Right ventricle myocardium inferior (tissue), 1 donor: ENCODE measurements around the gene PRKN. TPM values are rescaled to one million over a fixed set of nuclear protein-coding genes. Genes with fewer than 3 reads are reported as not detected.

Experiments used
- ATAC-seq: fragments of 200-7000 bp; cut with Tn5 transposase; one replicate; pipeline ENCODE4 v1.9.1; 2020; ENCODE audit warnings: mild to moderate bottlenecking, moderate library complexity
- DNase-seq: peaks from one replicate; pipeline ENCODE4 v3.0.0; 2021; ENCODE audit errors: missing footprints
- intact Hi-C: fragments of 100-400 bp; cut with DNase I; formaldehyde crosslinking; loops from one replicate; pipeline ENCODE4 v1.11.0; 2022
- total RNA-seq: library from RNA; stranded (reverse); fragmentation: NEBNext Ultra II Directional; extraction: Animal tissue kit (Norgen Biotek cat#: 25700); gene quantifications from one replicate; pipeline ENCODE4 v1.2.1, GENCODE V29; 2021
- donor health status: DM: no; HTN: yes; CAD: no; lungs with severe emphysema.

The PRKN gene
- total RNA-seq, 1 donor from 2014 or later, result 19.5 TPM

DNA sequence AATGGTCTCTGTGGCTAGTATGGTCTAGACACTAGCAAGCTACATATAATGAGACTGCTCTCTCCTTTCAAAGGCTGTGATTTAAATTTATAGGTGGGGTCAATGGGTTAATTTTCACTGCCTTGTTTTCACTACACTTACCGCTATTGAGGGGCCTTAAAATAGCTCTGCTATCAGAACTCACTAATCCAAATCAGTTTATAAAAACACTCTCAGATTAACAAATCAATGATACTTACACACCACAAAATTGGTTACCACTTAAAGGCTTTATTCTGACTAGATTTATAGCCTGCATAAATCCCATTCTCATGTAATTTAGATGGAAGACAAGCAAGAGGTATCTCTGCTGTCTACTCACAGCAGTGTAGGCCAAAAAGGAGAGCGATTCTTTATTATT lies 1140.7 kb downstream of the PRKN start:
- ATAC-seq (no peak), DNase-seq (no peak)
- intact Hi-C loops, result no loop called here

GRCh38 chr6:161584621-161585340 lies 1142.8 kb downstream of the PRKN start:
- intact Hi-C loops, result no loop called here
- no peak for ATAC-seq
- no peak for DNase-seq

DNA sequence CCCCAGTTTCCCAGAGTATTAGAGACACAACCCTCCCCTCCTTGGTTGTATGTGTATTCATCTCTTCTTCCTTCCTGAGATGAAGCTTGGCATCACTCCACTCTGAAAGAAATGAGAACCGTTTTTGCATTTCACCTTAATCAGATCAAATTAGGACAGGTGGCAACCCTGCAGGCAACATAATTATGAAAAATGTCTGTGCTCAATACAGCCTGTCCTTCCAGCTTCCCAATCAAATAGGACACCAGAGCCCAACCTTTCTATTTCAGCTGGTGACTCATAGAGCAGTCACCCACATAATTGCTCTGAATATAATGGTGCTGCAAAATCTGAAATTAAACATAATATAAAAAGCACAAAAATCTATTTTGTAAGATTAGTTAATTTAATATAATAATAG lies 1143.5 kb downstream of the PRKN start:
- intact Hi-C loops, result no loop called here
- ATAC-seq, result no peak
- no peak for DNase-seq

GRCh38 chr6:161583584-161583983 lies 1144.0 kb downstream of the PRKN start:
- DNase-seq, result no peak
- ATAC-seq, result no peak
- intact Hi-C loops, result no loop called here

DNA sequence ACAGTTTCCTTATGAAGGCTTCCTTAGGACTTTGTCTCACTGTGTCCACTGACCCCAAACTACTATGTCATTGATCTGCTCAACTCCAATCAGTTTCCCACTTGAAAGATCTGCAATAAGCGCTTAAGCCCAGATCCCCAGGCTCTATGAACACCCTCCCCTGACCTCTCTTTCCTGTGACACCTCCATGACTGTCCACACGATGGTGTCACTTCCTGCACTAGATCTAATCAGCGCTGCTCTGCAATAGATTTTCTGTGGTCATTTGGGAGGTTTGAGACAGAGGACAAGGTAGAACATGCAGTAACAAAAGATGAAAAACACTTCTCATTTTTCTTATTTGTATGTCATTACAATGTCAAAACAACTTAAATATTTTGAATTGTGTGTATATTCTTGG lies 1149.1 kb downstream of the PRKN start:
- ATAC-seq (no peak), DNase-seq (no peak)
- intact Hi-C loops, result no loop called here

DNA sequence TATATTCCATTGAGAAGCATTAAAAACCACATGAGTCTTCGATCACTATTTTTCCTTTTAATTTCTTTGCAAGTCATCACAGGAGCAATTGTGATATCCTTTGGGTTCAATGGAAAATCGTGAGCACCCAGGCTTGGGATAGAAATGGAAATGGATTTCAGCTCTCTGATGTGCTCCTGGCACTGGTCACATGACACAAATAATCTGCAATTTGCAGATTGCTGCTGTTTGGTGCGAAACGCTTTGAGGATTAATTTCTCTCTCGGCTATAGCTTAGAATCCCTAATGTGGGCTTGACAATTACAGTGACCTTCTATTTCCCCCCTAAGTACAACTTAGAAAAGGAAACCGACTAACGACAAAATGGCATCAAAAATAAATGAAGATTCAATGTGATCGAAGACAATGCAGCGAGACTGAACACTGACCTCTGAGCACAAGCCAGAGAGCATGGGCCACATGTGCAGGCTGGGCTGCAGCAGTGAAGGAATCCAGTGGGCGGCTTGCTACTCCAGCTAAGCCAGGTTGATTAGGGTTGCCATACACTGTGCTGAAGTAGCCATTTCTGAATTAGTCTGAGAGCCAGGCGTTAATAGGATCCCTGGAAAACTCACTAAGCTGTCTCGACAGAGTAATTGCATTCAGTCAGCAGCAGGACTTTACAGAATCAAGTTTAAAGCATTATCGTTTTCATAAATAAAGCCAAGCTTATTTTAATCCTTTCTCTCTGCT lies 1151.9 kb downstream of the PRKN start:
- ATAC-seq, result no peak
- intact Hi-C loops, result no loop called here

DNA sequence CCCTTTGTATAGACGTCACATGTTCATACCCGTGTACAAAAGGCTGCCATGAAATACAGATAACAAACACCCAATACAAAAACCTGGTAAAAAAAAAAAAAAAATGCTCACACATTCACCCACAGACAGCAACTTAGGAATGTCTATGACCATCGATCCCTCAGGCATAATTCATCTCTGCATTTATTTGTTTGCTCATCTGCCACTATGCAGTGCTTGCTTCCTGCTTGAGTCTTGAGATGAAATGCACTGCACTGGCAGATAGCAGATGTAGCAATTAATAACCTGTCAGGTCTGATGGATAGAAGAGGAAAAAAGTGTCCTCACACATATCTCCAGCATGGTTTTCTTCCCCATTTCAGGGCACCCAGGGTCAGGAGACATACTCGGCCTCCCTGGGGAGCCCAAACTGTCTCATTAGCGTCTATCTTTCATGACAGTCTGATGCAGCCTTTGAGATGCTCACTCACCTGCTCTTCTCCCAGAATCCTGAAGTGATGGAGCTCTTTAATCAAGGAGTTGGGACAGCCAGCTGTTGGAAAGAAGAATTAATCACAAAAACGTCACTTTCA lies 1158.6 kb downstream of the PRKN start:
- intact Hi-C loops, result no loop called here
- DNase-seq, result no peak
- no peak for ATAC-seq

More for the DNA sequence above, 1151.9 kb downstream of the PRKN start:
- DNase-seq, result no peak

- intact Hi-C loops, result no loop called here
- no peak for DNase-seq
- no peak for ATAC-seq
Observed at GRCh38 chr6:161564952-161565351, 1162.6 kb downstream of the PRKN start.

DNA sequence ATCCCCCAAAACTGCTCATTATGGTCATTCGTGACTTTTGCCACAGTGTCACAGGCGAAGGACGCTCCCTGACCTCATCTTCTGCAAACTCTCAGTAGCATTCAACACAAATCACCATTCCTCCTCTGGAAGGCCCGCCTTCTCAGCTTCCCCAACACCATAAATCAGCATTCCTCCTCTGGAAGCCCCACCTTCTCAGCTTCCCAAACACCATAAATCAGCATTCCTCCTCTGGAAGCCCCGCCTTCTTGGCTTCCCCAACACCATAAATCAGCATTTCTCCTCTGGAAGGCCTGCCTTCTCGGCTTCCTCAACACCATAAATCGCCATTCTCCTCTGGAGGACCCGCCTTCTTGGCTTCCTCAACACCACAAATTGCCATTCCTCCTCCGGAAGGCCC lies 1165.7 kb downstream of the PRKN start:
- ATAC-seq, result no peak

GRCh38 chr6:161557333-161558107 lies 1170.0 kb downstream of the PRKN start:
- ATAC-seq, result no peak
- intact Hi-C loops, result no loop called here
- no peak for DNase-seq

More for the DNA sequence above, 1165.7 kb downstream of the PRKN start:
- intact Hi-C loops, result no loop called here
- no peak for DNase-seq

GRCh38 chr6:161554883-161555282 lies 1172.7 kb downstream of the PRKN start:
- DNase-seq (no peak), ATAC-seq (no peak)
- intact Hi-C loops, result no loop called here

DNA sequence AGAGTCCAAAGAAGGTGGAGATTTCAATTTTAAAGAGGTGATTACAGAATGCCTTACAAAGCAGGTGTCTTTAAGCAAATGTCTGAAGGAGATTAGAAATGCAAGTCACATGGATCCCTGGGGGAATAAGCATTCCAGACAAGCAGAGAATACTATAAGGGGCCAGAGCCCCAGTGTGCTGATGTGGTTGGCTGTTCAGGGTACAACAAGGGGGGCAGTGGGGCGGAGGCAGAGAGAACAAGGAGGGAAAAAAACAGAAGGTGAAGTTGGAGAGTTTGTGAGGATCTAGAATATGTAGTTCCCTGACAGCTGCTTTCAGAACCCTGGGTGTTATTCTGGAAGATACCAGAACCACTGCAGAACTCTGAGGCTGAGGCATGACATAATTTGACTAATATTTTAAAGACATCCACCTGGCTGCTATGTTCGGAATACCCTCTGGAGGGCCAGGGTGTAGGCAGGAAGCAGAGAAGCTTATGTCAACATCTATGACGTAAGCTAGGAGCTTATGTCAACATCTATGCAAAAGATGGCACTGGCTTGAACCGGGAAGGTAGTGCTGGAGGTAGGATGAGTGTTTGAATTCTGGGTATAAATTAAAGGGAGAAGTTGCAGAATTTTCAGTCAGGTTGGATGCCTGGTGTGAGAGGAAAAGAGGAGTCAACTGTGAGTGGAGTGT lies 1177.5 kb downstream of the PRKN start:
- no peak for DNase-seq
- no peak for ATAC-seq
- intact Hi-C loops, result no loop called here

DNA sequence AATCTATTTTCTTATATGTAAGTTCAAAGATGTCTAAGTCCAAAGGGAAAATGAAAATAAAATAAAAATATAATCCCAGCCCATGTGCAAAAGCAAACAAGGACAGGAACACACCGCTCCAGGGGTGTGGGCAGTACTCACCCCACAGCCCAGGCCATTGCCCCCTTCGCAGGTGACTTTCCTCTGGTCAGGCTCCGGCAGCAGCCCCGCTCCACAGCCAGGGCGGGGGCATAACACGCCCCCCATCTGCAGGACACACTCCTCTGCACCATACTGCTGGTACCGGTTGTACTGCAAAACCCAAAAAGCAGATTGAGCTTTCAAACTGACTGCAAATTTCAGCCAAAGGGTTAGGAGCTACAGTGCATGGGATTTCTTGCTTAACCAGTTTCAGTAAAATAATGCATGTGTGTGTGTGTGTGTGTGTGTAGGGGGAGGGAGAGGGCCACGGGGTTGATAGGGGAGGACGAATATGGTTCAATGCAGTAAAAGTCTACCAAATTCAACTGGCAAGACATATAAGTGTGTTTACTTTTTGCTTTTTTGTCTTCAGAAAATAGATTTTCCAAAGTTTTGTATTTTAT lies 1178.8 kb downstream of the PRKN start:
- no peak for DNase-seq
- no peak for ATAC-seq
- intact Hi-C loops, result no loop called here

- intact Hi-C loops, result no loop called here
- DNase-seq (no peak), ATAC-seq (no peak)
Observed at GRCh38 chr6:161547617-161548016, 1179.9 kb downstream of the PRKN start.

DNA sequence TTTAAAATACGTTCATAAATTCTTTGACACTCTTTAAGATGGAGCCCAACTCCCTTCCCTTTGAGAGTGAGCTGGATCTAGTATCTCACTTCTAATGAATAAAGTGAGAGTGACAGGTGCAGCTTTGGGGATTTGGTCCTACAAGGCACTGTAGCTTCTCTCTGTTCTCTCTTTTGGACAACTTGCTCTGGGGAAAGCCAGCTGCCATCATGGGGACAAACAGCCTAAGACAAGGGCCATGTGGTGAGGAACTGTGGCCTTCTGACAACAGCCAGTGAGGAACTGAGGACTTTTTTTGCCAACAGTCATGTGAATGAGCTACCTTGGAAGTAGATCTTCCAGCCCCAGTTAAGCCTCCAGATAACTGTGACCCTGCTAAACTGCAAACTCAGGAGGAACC lies 1180.9 kb downstream of the PRKN start:
- intact Hi-C loops, result no loop called here

GRCh38 chr6:161545741-161546140 lies 1181.8 kb downstream of the PRKN start:
- intact Hi-C loops, result no loop called here
- ATAC-seq (no peak), DNase-seq (no peak)

More for the DNA sequence above, 1180.9 kb downstream of the PRKN start:
- no peak for DNase-seq
- ATAC-seq, result no peak

DNA sequence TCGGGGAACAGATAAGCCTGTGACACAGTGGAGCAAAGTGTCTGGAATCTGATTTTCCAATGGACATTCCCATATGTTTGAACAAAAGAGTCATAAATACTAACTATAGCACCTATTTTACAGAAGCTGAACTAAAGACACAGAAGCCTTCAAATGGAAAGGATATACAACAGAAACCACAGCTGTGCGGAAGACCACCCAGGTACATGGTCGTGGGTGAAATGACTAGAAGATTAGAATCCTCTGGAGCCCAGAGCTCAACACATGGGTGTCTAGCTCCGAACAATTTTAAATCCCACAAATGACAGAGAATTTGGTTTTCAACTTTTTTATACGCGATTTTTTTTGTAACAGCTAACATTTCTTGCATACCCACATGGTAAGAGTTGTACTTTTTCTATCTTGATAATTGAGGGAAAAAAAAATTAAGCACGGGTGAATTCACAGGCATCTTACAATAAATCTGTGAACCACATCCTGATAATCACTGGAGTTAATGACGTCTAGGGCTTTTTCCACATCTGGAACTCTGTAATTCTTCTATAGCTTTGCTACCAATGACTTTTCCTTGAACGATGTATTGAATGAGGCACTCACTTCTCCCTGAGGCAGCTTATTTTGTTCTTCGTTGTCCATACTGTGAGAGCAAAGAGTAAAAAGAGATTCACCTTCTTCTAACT lies 1182.6 kb downstream of the PRKN start:
- DNase-seq, result no peak
- ATAC-seq, result no peak
- intact Hi-C loops, result no loop called here

DNA sequence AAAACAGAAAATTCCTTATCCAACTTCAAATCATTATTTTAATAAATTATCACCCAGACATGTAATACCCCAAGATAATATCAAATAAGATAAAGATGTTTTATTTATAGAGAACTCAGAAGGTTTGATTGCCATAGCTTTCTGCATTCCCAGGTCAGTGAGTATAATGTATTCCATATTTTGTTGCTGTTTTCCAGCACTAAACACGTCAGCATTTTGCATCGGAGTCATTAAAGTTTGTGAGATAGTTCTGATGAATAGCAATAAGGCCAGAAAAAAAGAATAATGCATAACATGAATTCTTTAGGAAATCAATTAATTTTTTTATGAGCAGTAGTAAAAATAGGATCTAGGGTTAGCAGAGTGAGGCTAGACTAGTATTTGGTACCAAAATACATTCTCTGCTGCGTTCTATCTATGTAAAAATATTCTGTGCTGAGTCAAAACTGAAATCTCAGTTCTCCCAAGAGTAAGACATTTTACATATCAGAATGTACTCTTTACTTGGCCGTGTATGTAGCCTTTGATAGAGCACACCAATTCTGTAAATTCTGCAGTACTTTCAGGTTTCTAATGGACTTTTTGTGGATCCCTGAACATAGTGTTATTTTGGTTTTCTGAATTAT lies 1183.8 kb downstream of the PRKN start:
- ATAC-seq (no peak), DNase-seq (no peak)
- intact Hi-C loops, result no loop called here
